CD1c-positive myeloid dendritic cell (primary cell): ENCODE data around the gene PYM1.
"Not testable (repeated sequence)": the region's sequence is repeated elsewhere in the genome, so short reads cannot be mapped to it uniquely, and the experiment has no call there.

Experiments used
- DNase-seq: peaks from one replicate; pipeline ENCODE4 v3.0.0-alpha.2; 2016; ENCODE audit errors: extremely low spot score

PYM1 gene

GRCh38 chr12:55912908-55913307, 14.8 kb downstream of the PYM1 start:
- no peak for DNase-seq

- no peak for DNase-seq
Observed at GRCh38 chr12:55909513-55909884, 18.2 kb downstream of the PYM1 start.

GRCh38 chr12:55908726-55909512, 18.8 kb downstream of the PYM1 start:
- DNase-seq: no peak

- DNase-seq: no peak
Observed at GRCh38 chr12:55906056-55906455, 21.6 kb downstream of the PYM1 start.

- DNase-seq: no peak
Observed at GRCh38 chr12:55901881-55902490, 25.7 kb downstream of the PYM1 start.

GRCh38 chr12:55899082-55899481, 28.6 kb downstream of the PYM1 start:
- no peak for DNase-seq

GRCh38 chr12:55893723-55894122, 34.0 kb downstream of the PYM1 start:
- DNase-seq: no peak

- DNase-seq: no peak
Observed at GRCh38 chr12:55891310-55891709, 36.4 kb downstream of the PYM1 start.

GRCh38 chr12:55885113-55885512, 42.6 kb downstream of the PYM1 start:
- no peak for DNase-seq

- DNase-seq: no peak
Observed at GRCh38 chr12:55877824-55878223, 49.9 kb downstream of the PYM1 start.

- no peak for DNase-seq
Observed at GRCh38 chr12:55875704-55876467, 51.8 kb downstream of the PYM1 start.

- no peak for DNase-seq
Observed at GRCh38 chr12:55874443-55874842, 53.3 kb downstream of the PYM1 start.

GRCh38 chr12:55866454-55867004, 61.2 kb downstream of the PYM1 start:
- DNase-seq: not testable (repeated sequence)

- DNase-seq: no peak
Observed at GRCh38 chr12:55865327-55865726, 62.4 kb downstream of the PYM1 start.

GRCh38 chr12:55862931-55863330, 64.8 kb downstream of the PYM1 start:
- not testable (repeated sequence) for DNase-seq

GRCh38 chr12:55862286-55862685, 65.4 kb downstream of the PYM1 start:
- no peak for DNase-seq

GRCh38 chr12:55861871-55862270, 65.8 kb downstream of the PYM1 start:
- DNase-seq: no peak

GRCh38 chr12:55861396-55861795, 66.3 kb downstream of the PYM1 start:
- DNase-seq: no peak

GRCh38 chr12:55852740-55853139, 75.0 kb downstream of the PYM1 start:
- DNase-seq: no peak
